Measurements from ENCODE around the gene KAT8. TPM values are rescaled to one million over a fixed set of nuclear protein-coding genes. Genes with fewer than 3 reads are reported as not detected.
"Not testable (repeated sequence)": the region's sequence is repeated elsewhere in the genome, so short reads cannot be mapped to it uniquely, and the experiment has no call there.

KAT8 gene
- total RNA-seq, 1 donor from 2014 or later, result 93.7 TPM

- H3K27me3 Mint-ChIP-seq, result no peaks in the 10 kb centered on the region
- no peak overlapping the region for H3K27ac Mint-ChIP-seq
- DNase-seq (no peak), ATAC-seq (ENCODE audit: low read depth) (no peak)
- H3K9me3 Mint-ChIP-seq, result no peaks in the 10 kb centered on the region
- intact Hi-C loops (cut with micrococcal nuclease), result no loop called here
- H3K4me3 Mint-ChIP-seq, result no peak overlapping the region
- ChIA-PET POLR2A (interaction anchor here (0.7 to 4.3 kb wide), 3 partner anchors 20 to 189 kb away, joined by 3 to 98 read pairs (median 10); partner anchors contain the start of genes KAT8, ZNF646 and ZNF668), CTCF (no interaction called here)
- H3K4me1 Mint-ChIP-seq, result peaks cover 12% of the 10 kb centered on the region
- H3K36me3 Mint-ChIP-seq (ENCODE audit: low read depth), result no peaks in the 10 kb centered on the region
- TF ChIP-seq, protein P1, sequence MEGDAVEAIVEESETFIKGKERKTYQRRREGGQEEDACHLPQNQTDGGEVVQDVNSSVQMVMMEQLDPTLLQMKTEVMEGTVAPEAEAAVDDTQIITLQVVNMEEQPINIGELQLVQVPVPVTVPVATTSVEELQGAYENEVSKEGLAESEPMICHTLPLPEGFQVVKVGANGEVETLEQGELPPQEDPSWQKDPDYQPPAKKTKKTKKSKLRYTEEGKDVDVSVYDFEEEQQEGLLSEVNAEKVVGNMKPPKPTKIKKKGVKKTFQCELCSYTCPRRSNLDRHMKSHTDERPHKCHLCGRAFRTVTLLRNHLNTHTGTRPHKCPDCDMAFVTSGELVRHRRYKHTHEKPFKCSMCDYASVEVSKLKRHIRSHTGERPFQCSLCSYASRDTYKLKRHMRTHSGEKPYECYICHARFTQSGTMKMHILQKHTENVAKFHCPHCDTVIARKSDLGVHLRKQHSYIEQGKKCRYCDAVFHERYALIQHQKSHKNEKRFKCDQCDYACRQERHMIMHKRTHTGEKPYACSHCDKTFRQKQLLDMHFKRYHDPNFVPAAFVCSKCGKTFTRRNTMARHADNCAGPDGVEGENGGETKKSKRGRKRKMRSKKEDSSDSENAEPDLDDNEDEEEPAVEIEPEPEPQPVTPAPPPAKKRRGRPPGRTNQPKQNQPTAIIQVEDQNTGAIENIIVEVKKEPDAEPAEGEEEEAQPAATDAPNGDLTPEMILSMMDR (IDR thresholded peaks at IDR 0.05), result no peak
Measured at GRCh38 chr16:31138621-31139578, 21.4 kb downstream of the KAT8 start.

GRCh38 chr16:31141071-31141469 lies 23.6 kb downstream of the KAT8 start:
- DNase-seq; H3K27me3 Mint-ChIP-seq; intact Hi-C loops (cut with micrococcal nuclease); H3K36me3 Mint-ChIP-seq (ENCODE audit: low read depth); CTCF ChIA-PET; H3K27ac Mint-ChIP-seq; H3K9me3 Mint-ChIP-seq; H3K4me3 Mint-ChIP-seq; ATAC-seq (ENCODE audit: low read depth): not testable (repeated sequence)
- peaks cover 12% of the 10 kb centered on the region for H3K4me1 Mint-ChIP-seq
- POLR2A ChIA-PET, result interaction anchor here (1.8 to 5.3 kb wide), 4 partner anchors 22 to 61 kb away, joined by 10 to 147 read pairs (median 55); partner anchors contain the start of genes FUS, KAT8, PYCARD and VKORC1

DNA sequence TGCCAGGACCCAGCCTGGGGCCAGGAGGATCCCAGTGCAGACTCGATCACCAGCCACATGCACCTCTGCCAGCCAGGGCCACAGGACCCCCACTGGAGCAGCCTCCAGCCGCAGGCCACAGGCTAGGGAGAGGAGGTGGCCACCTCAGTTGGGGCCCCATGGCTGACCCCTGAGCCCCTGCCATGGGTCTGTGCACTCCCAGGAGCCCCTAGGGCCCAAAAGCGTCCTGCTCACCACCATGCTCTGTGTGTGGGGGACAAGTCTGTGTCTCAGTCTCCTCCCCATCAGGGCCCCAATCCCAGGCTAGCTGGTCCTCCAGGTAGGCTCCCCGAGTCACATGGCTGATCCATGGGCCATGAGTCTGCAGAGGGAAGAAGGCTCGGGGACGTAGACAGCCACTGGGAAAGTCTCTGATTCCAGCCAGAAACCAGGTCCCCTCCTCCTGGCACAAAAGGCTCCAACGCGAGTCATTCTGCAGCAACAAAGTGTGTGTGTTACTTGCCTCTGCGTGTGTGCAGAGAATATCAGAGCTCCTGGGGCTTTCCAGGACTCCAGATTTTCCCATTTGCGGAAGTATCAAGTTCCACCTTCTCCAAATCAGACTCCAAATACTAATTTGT lies 24.1 kb downstream of the KAT8 start:
- H3K9me3 Mint-ChIP-seq, result no peaks in the 10 kb centered on the region
- H3K27me3 Mint-ChIP-seq, result peaks cover 4% of the 10 kb centered on the region
- TF ChIP-seq, protein P1 (IDR thresholded peaks at IDR 0.05), result no peak
- H3K27ac Mint-ChIP-seq, result peak overlapping the region; percentile 80
- H3K36me3 Mint-ChIP-seq (ENCODE audit: low read depth), result no peaks in the 10 kb centered on the region
- no peak for ATAC-seq (ENCODE audit: low read depth)
- peak overlapping the region; percentile 65 for H3K4me3 Mint-ChIP-seq
- POLR2A ChIA-PET, result interaction anchor here (0.6 to 5.3 kb wide), 28 partner anchors 12 to 734 kb away, joined by 3 to 147 read pairs (median 5); partner anchors contain the start of genes ARMC5, FBRS, FUS and HSD3B7
- intact Hi-C loops (cut with micrococcal nuclease), result loop anchor here (1.0 to 2.0 kb wide), 14 partner anchors 24 to 732 kb away; partner anchors contain the start of genes ARMC5, BCKDK, FUS and HSD3B7
- H3K4me1 Mint-ChIP-seq, result peaks cover 12% of the 10 kb centered on the region
- CTCF ChIA-PET, result interaction anchor here (0.6 to 2.7 kb wide), 17 partner anchors 15 to 728 kb away, joined by 3 to 36 read pairs (median 5); partner anchors contain the start of genes FUS, HSD3B7, KAT8 and VKORC1
- DNase-seq, result no peak

GRCh38 chr16:31142109-31143010 lies 24.9 kb downstream of the KAT8 start:
- H3K9me3 Mint-ChIP-seq, result no peaks in the 10 kb centered on the region
- peaks cover 5% of the 10 kb centered on the region for H3K27me3 Mint-ChIP-seq
- DNase-seq (peak; percentile 97), ATAC-seq (ENCODE audit: low read depth) (peak; percentile 96)
- peak overlapping the region; percentile 65 for H3K4me3 Mint-ChIP-seq
- no peaks in the 10 kb centered on the region for H3K36me3 Mint-ChIP-seq (ENCODE audit: low read depth)
- TF ChIP-seq, protein P1 (IDR thresholded peaks at IDR 0.05), result no peak
- CTCF ChIA-PET, result interaction anchor here (0.6 to 2.7 kb wide), 19 partner anchors 15 to 727 kb away, joined by 3 to 36 read pairs (median 5); partner anchors contain the start of genes FUS, HSD3B7, KAT8 and VKORC1
- peak overlapping the region; percentile 80 for H3K27ac Mint-ChIP-seq
- POLR2A ChIA-PET, result interaction anchor here (0.6 to 5.3 kb wide), 31 partner anchors 13 to 733 kb away, joined by 3 to 147 read pairs (median 5); partner anchors contain the start of genes ARMC5, FBRS, FUS and HSD3B7
- intact Hi-C loops (cut with micrococcal nuclease), result loop anchor here (1.0 to 2.0 kb wide), 14 partner anchors 25 to 731 kb away; partner anchors contain the start of genes ARMC5, BCKDK, FUS and HSD3B7
- peaks cover 12% of the 10 kb centered on the region for H3K4me1 Mint-ChIP-seq
